ENCODE data around the gene KCNMB1. TPM values are rescaled to one million over a fixed set of nuclear protein-coding genes. Genes with fewer than 3 reads are reported as not detected.

The KCNMB1 gene
- total RNA-seq, 1 donor from 2014 or later, result 2.5 TPM

DNA sequence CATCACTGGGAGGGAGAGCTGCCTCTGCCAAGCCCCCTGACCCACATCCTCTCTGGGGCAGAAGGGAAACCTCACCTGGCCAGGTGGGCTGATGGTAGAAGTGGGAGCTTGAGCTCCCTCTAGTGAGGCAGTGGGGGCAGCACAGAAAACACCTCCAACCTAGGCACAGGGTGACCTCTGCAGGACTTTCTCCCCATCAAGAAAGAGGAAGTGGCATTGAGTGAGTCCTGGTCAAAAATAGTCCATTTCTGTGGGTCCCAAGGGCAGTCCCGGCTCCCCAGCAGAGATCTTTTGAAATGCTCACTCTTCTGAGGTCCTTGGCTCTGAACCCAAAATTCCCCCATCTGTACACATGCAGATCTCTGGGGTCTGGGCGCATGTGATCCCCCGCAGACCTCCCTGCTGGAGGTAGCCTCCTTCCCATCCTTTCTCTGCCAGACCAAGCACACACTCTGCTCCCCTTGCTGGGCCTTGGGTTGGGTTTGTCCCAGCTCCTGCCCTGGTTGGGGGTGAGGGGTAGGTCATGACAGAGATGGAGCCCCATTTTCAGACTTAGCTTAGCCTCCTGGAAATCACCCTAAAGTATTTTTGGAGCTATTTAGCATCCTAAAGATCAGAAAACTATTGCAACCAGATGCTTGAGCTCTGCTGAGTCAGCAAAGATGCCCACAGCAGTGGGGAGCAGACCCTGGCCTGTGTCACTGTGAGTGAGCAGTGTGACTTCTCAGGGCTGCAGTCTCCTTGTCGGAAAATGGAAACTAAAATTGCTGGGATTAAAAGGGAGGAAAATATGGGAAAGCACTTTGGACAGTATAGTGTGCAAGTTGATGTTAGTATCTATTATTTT lies 50.0 kb downstream of the KCNMB1 start:
- Histone ChIP-seq H3K27ac (no peak overlapping the region), H3K4me3 (no peak overlapping the region), H3K9me3 (no peaks in the 10 kb centered on the region), H3K4me1 (peaks cover 40% of the 10 kb centered on the region), H3K27me3 (ENCODE audit: low read depth) (no peaks in the 10 kb centered on the region), H3K36me3 (no peaks in the 10 kb centered on the region)
- ATAC-seq (peak; percentile 45 to 67), DNase-seq (no peak)
- intact Hi-C loops (cut with DNase I), result no loop called here
- TF ChIP-seq, protein P1, sequence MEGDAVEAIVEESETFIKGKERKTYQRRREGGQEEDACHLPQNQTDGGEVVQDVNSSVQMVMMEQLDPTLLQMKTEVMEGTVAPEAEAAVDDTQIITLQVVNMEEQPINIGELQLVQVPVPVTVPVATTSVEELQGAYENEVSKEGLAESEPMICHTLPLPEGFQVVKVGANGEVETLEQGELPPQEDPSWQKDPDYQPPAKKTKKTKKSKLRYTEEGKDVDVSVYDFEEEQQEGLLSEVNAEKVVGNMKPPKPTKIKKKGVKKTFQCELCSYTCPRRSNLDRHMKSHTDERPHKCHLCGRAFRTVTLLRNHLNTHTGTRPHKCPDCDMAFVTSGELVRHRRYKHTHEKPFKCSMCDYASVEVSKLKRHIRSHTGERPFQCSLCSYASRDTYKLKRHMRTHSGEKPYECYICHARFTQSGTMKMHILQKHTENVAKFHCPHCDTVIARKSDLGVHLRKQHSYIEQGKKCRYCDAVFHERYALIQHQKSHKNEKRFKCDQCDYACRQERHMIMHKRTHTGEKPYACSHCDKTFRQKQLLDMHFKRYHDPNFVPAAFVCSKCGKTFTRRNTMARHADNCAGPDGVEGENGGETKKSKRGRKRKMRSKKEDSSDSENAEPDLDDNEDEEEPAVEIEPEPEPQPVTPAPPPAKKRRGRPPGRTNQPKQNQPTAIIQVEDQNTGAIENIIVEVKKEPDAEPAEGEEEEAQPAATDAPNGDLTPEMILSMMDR (IDR thresholded peaks at IDR 0.05), result peak; percentile 68

DNA sequence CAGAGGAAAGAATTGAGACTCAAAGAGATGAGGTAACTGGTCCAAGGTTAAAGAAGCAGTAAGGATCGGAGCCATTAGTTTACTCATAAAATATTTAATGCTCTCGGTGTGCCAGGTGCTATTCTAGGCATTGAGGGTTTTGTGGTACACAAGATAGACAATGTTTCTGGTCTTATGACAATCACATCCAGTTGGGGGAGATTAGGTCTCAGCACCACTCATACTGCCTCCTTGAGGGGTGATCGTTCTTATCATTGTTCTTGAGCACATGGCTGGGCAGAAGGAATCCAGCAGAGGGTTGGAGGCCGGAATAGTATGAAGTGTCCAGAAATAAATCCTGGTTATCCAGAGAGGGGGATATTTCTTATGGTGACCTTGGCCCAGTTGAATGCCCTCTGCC lies 50.9 kb downstream of the KCNMB1 start:
- Histone ChIP-seq H3K9me3 (no peaks in the 10 kb centered on the region), H3K4me1 (peaks cover 49% of the 10 kb centered on the region), H3K27me3 (ENCODE audit: low read depth) (no peaks in the 10 kb centered on the region), H3K36me3 (no peaks in the 10 kb centered on the region), H3K27ac (no peak overlapping the region), H3K4me3 (no peak overlapping the region)
- intact Hi-C loops (cut with DNase I), result no loop called here
- TF ChIP-seq, protein P1 (IDR thresholded peaks at IDR 0.05), result no peak
- no peak for ATAC-seq
- DNase-seq, result no peak

DNA sequence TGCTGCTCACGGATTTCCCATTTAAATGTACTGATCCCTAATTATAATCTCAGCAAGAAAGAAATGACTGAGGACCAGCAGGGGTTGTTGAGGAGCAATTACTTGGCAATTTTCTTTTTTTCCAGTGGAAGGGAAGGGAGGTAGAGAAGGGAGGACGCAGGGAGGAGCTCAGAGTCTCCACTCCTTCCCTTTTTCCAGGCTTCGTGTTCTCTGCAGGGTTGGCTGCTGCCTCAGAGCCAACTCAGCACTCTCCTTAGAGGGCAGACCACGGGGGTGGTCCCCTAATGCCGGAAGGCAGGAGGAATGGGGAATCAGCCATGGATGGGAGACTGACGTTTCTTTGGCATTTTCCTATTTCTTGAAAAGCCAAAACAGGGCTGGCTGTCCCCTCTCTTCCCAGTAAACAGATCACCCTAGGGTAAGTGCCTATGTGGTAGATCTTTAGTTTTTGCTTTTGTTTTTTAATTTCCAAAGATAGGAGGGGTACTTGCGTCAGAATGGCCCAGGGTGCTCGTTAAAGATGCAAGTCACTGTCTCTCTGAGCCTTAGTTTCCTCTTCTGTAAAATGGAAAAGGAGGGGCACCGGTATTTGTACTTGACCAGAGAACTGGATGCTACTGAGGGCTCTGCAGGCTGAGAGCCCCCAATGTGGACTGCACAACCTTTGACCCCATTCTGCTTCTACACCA lies 52.0 kb downstream of the KCNMB1 start:
- Histone ChIP-seq H3K36me3 (no peaks in the 10 kb centered on the region), H3K9me3 (no peaks in the 10 kb centered on the region), H3K4me1 (peaks cover 54% of the 10 kb centered on the region), H3K27me3 (ENCODE audit: low read depth) (no peaks in the 10 kb centered on the region), H3K27ac (no peak overlapping the region), H3K4me3 (no peak overlapping the region)
- DNase-seq (no peak), ATAC-seq (no peak)
- TF ChIP-seq, protein P1 (IDR thresholded peaks at IDR 0.05), result no peak
- intact Hi-C loops (cut with DNase I), result no loop called here

DNA sequence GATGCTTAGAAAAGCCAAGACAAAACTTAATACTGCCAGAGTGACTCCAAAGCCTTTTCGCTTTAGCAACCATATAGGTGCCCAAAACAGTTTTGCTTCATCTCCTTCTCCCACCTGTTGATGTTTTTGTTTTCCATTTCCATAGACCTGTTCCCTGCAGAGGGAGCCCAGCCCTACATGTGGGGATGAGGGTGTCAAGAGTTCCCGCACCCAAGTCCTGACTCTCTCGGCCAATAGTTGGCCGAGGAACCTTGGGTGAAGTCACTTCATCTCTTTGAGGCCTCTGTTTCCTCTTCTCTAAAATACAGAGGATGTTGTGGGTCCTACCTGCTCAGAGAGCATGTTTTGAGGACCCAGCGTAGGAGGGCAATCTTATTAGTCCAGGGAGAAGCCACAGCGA lies 53.1 kb downstream of the KCNMB1 start:
- Histone ChIP-seq H3K4me3 (no peak overlapping the region), H3K9me3 (no peaks in the 10 kb centered on the region), H3K4me1 (peaks cover 60% of the 10 kb centered on the region), H3K27me3 (ENCODE audit: low read depth) (no peaks in the 10 kb centered on the region), H3K27ac (no peak overlapping the region), H3K36me3 (no peaks in the 10 kb centered on the region)
- DNase-seq (no peak), ATAC-seq (no peak)
- TF ChIP-seq, protein P1 (IDR thresholded peaks at IDR 0.05), result no peak
- intact Hi-C loops (cut with DNase I), result no loop called here

DNA sequence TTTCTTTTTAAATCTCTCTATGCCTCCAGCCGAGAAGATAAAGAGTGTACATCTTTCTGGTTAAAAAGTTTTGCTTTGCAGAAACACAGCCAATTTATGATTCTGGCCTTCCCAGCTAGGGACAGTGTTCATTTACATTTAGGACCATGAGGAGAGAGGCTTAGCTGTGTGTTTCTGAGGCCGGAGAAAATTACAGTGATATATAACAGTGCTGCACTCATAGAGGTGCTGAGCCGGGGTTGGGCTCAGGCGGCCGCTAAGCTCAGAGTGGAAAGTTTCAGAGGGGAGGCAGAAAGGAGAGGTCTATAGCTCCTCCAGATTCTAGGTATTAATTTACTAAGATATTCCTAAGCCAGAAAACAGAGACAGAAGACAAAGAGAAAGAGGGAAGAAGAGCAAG lies 54.5 kb downstream of the KCNMB1 start:
- intact Hi-C loops (cut with DNase I), result no loop called here
- ATAC-seq (no peak), DNase-seq (no peak)
- no peaks in the 10 kb centered on the region for H3K9me3 ChIP-seq
- no peaks in the 10 kb centered on the region for H3K27me3 ChIP-seq (ENCODE audit: low read depth)
- H3K27ac ChIP-seq, result no peak overlapping the region
- peaks cover 72% of the 10 kb centered on the region for H3K4me1 ChIP-seq
- TF ChIP-seq, protein P1 (IDR thresholded peaks at IDR 0.05), result no peak
- no peaks in the 10 kb centered on the region for H3K36me3 ChIP-seq
- no peak overlapping the region for H3K4me3 ChIP-seq
